Fibroblast of lung (primary cell): ENCODE results near the gene MESD.

ENCODE experiments used
- CTCF ChIP-seq, 2 donors: IDR thresholded peaks in 1 of 2; conservative IDR thresholded peaks in 1 of 2; 1 replicate in 1 of 2; 2 replicates in 1 of 2; pipeline ENCODE4 v1.5.1; 2011 to 2012; ENCODE audit warnings: low read length in 2 of 2, control low read depth in 1 of 2, inconsistent platforms in 1 of 2, low read depth in 1 of 2, mild to moderate bottlenecking in 1 of 2
- EZH2 ChIP-seq: IDR thresholded peaks from 2 replicates; pipeline ENCODE4 v1.5.1; 2012; ENCODE audit warnings: low read length, control low read depth, mild to moderate bottlenecking; ENCODE audit errors: missing control alignments

DNA sequence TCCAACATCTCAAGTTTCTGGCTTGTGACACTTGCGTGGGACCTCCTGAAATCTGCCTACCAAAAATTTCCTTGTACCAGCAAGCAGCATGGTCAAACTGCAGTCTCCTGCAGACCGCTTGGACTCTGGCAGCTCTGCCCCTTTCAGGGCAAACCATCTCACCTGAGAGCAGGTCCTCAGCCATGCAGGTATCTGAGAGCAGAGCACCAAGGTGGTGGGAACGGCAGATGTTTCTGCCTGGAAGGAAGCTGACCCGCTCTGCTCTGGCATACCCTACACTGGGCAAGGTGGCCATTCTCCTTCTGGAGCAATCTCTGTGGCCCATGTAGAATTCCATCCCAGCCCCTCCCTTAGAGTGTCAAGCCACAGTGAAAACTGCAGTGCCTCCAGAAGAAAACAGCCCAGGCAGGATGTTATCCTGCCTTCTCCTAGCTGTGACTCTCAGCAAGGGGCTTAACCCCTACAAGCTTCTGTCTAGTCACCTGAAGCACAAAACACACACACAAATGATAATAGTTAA, 21.6 kb downstream of the MESD start:
- TF ChIP-seq CTCF (conservative IDR thresholded peaks at IDR 0.05 in 1 of 2, IDR thresholded peaks at IDR 0.05 in 1 of 2; ENCODE audit: low read depth in 1 of 2, low read length in 2 of 2) (no peak), EZH2 (no peak)
